Measurements from ENCODE around the gene SACS. TPM values are rescaled to one million over a fixed set of nuclear protein-coding genes. Genes with fewer than 3 reads are reported as not detected.
A peak's percentile ranks its signal among the peaks of the same experiment; 100 is the strongest.

The SACS gene, protein sequence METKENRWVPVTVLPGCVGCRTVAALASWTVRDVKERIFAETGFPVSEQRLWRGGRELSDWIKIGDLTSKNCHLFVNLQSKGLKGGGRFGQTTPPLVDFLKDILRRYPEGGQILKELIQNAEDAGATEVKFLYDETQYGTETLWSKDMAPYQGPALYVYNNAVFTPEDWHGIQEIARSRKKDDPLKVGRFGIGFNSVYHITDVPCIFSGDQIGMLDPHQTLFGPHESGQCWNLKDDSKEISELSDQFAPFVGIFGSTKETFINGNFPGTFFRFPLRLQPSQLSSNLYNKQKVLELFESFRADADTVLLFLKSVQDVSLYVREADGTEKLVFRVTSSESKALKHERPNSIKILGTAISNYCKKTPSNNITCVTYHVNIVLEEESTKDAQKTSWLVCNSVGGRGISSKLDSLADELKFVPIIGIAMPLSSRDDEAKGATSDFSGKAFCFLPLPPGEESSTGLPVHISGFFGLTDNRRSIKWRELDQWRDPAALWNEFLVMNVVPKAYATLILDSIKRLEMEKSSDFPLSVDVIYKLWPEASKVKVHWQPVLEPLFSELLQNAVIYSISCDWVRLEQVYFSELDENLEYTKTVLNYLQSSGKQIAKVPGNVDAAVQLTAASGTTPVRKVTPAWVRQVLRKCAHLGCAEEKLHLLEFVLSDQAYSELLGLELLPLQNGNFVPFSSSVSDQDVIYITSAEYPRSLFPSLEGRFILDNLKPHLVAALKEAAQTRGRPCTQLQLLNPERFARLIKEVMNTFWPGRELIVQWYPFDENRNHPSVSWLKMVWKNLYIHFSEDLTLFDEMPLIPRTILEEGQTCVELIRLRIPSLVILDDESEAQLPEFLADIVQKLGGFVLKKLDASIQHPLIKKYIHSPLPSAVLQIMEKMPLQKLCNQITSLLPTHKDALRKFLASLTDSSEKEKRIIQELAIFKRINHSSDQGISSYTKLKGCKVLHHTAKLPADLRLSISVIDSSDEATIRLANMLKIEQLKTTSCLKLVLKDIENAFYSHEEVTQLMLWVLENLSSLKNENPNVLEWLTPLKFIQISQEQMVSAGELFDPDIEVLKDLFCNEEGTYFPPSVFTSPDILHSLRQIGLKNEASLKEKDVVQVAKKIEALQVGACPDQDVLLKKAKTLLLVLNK (N-terminal part only)
- 10 to 100 TPM; 60.8 to 77.5 (median 65.4) TPM for total RNA-seq

GRCh38 chr13:23433171-23434153 lies at the start of gene SACS:
TSS of gene SACS (minus strand) at chr13:23433702. CDS start at chr13:23411239, 22,463 bp downstream.
- H3K27me3 ChIP-seq: no peaks in the 10 kb centered on the region
- H3K36me3 ChIP-seq: no peaks in the 10 kb centered on the region
- H3K4me1 ChIP-seq: peaks cover 0 to 35% (median 0%) of the 10 kb centered on the region in 3 donors
- TF ChIP-seq CTCF (IDR thresholded peaks at IDR 0.05): no peak
- TF ChIP-seq EP300 (IDR thresholded peaks at IDR 0.05): no peak
- TF ChIP-seq POLR2A (IDR thresholded peaks at IDR 0.05): no peak
- TF ChIP-seq POLR2AphosphoS5 (IDR thresholded peaks at IDR 0.05): no peak
- H3K4me3 ChIP-seq: peak within 1 kb of the TSS; percentile 39 to 59
- peak within 1 kb of the TSS; percentile 4 to 82 (median 80) for H3K27ac ChIP-seq
- WGBS, 2 donors (ENCODE audit: low coverage in 1 of 2): 9 to 33% methylated on average over 4 to 15 of the region's 26 CpGs
- ATAC-seq: peak; percentile 53
- no peaks in the 10 kb centered on the region for H3K9me3 ChIP-seq

DNA sequence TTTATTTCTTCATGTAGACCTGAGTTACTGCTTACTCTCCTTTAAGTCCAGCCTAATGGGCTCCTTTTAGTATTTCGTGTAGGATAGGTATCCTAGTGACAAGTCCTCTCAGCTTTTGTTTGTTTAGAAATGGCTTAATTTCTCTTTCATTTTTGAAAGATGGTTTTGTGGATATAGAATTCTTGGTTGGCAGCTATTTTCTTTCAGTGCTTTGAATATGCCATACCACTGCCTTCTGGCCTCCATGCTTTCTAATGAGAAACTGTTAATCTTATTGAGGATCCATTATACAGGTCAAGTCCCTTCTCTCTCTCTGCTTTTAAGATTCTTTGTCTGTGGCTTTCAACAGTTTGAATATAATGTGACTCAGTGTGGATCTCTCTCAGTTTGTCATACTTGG lies 46.8 kb upstream of the SACS start:
- Histone ChIP-seq H3K4me3 (no peak overlapping the region), H3K9me3 (peaks cover 0 to 17% (median 1%) of the 10 kb centered on the region in 3 donors), H3K27me3 (no peaks in the 10 kb centered on the region), H3K4me1 (no peaks in the 10 kb centered on the region), H3K36me3 (no peaks in the 10 kb centered on the region), H3K27ac (no peak overlapping the region)
- 50 to 76% methylated on average over 1 of the region's 1 CpG for WGBS, 2 donors (ENCODE audit: low coverage in 1 of 2)
- TF ChIP-seq POLR2A (IDR thresholded peaks at IDR 0.05) (no peak), POLR2AphosphoS5 (IDR thresholded peaks at IDR 0.05) (no peak), CTCF (IDR thresholded peaks at IDR 0.05) (no peak), EP300 (IDR thresholded peaks at IDR 0.05) (no peak)
- no peak for ATAC-seq

GRCh38 chr13:23477101-23477500 lies 43.6 kb upstream of the SACS start:
- Histone ChIP-seq H3K27me3 (no peaks in the 10 kb centered on the region), H3K4me1 (no peaks in the 10 kb centered on the region), H3K4me3 (no peak overlapping the region), H3K36me3 (no peaks in the 10 kb centered on the region), H3K9me3 (peaks cover 0 to 17% (median 1%) of the 10 kb centered on the region in 3 donors), H3K27ac (no peak overlapping the region)
- no peak for ATAC-seq
- TF ChIP-seq CTCF (IDR thresholded peaks at IDR 0.05) (no peak), POLR2A (IDR thresholded peaks at IDR 0.05) (no peak), EP300 (IDR thresholded peaks at IDR 0.05) (no peak), POLR2AphosphoS5 (IDR thresholded peaks at IDR 0.05) (no peak)

GRCh38 chr13:23473221-23473620 lies 39.7 kb upstream of the SACS start:
- Histone ChIP-seq H3K27me3 (no peaks in the 10 kb centered on the region), H3K4me3 (no peak overlapping the region), H3K27ac (no peak overlapping the region), H3K36me3 (no peaks in the 10 kb centered on the region), H3K9me3 (no peaks in the 10 kb centered on the region), H3K4me1 (peaks cover 0 to 14% (median 0%) of the 10 kb centered on the region in 3 donors)
- TF ChIP-seq EP300 (IDR thresholded peaks at IDR 0.05) (no peak), CTCF (IDR thresholded peaks at IDR 0.05) (no peak), POLR2A (IDR thresholded peaks at IDR 0.05) (no peak), POLR2AphosphoS5 (IDR thresholded peaks at IDR 0.05) (no peak)
- ATAC-seq: no peak
- 92% methylated on average over 4 to 5 of the region's 5 CpGs for whole genome bisulfite sequencing, 2 donors (ENCODE audit: low coverage in 1 of 2)

All from gastroesophageal sphincter (tissue), 4 donors.